Measurements from ENCODE around the gene PRKCZ.

- TF ChIP-seq POLR2A (IDR thresholded peaks at IDR 0.05): no peak
- TF ChIP-seq CTCF (IDR thresholded peaks at IDR 0.05): no peak
These were observed 148.4 kb downstream of the PRKCZ start for GRCh38 chr1:2198571-2198970.

All from heart left ventricle (tissue), 13 donors.